Measurements from ENCODE around the gene KCNA2.

The KCNA2 gene

DNA sequence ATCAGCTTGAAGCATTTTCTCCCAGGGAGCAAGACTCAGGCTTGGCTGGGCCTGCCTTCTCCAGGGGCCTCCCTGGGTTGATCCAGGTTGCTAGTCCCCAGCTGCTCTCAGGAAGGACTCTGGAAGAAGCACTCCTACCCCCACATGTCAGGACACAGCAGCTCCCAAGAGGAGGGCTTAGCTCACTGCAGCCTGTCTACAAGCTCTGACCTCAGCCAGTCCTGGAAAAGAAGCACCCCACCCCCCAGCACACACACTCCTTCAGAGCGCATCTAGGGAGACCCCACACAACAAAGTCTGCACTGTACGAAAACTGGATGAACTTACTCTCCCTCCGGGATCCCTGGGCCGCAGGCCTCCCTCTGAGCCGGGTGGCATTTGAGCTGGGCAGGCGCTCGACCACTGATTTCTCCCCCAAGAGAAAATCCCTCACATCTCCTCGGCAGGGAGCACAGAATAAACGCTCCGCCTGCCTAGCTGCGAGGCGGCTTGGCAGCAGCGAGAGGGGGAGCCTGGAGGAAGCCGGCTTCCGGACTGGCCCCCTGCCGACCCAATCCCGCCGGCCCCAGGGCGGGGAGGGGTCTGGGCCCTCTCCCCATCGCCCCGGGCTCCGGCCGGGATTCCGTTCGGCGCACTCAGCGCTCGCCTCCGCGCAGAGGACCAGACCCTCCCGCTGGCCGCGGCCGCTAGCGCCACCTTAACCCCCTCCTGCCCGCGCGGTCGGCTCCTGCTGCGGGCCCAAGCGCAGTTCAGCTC is at the start of gene KCNA2:
TSS of gene KCNA2 (minus strand) at position 458 of the 756 bp plus-strand sequence. CDS start 1,576 bp downstream, outside the sequence.
- TF ChIP-seq ZFX (IDR thresholded peaks at IDR 0.05) = no peak
- no peak for TF ChIP-seq CTCF (conservative IDR thresholded peaks at IDR 0.05)
- no peak within 1 kb of the TSS for H3K27ac ChIP-seq

DNA sequence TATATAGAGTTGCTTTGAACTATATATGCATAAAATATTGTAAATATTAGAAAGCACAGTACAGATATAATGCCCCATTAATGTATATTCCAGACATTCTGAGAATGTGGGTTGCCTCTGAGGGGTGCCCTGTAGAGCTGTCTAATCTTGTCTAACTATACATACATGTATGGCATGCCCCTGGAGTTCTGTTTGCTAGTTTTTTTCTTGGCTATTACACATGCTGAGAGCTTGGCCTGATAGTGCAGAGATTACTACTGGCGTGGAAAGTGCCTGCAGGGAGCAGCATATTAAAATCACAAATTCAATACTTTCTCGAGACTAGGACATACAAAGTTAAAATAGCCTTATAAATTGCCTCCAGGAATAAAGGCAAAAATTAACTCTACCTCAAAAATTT is 44.5 kb upstream of the KCNA2 start:
- TF ChIP-seq ZFX (IDR thresholded peaks at IDR 0.05) (no peak), CTCF (conservative IDR thresholded peaks at IDR 0.05) (no peak)
- H3K27ac ChIP-seq = no peak overlapping the region

- H3K27ac ChIP-seq = no peak overlapping the region
- TF ChIP-seq CTCF (conservative IDR thresholded peaks at IDR 0.05) (no peak), ZFX (IDR thresholded peaks at IDR 0.05) (no peak)
Measured at GRCh38 chr1:110648417-110648816, 42.3 kb upstream of the KCNA2 start.

DNA sequence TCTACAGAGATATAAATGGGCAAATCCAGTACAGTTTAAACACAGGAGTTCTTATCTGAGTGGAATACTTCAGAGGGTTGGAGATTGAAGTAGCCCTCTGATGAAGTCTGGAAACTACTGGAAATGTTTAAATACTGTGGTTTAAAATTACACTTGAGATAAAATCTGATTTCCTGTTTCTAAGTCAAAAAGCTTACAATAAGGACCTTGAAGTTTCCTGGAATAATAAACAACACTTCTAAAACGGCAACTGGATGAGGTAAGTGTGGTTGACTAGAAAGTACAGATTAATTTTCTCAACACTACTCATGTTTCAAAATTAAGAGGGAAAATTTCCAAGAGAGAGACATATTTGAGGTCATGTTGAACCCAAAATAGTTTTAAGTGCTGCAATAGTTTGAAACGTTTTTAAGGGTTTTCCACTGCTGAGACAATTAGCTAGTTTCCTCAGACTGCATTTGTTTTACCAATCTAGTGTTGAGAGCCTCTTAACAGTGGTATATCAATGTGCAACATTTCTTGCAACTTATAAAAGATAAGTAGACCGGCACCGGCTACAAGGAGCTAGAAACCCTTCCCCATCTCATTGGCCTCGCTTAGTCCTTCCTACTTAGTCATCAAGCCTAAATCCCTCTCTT is 41.2 kb upstream of the KCNA2 start:
- no peak for TF ChIP-seq CTCF (conservative IDR thresholded peaks at IDR 0.05)
- TF ChIP-seq ZFX (IDR thresholded peaks at IDR 0.05) = no peak
- H3K27ac ChIP-seq = no peak overlapping the region

DNA sequence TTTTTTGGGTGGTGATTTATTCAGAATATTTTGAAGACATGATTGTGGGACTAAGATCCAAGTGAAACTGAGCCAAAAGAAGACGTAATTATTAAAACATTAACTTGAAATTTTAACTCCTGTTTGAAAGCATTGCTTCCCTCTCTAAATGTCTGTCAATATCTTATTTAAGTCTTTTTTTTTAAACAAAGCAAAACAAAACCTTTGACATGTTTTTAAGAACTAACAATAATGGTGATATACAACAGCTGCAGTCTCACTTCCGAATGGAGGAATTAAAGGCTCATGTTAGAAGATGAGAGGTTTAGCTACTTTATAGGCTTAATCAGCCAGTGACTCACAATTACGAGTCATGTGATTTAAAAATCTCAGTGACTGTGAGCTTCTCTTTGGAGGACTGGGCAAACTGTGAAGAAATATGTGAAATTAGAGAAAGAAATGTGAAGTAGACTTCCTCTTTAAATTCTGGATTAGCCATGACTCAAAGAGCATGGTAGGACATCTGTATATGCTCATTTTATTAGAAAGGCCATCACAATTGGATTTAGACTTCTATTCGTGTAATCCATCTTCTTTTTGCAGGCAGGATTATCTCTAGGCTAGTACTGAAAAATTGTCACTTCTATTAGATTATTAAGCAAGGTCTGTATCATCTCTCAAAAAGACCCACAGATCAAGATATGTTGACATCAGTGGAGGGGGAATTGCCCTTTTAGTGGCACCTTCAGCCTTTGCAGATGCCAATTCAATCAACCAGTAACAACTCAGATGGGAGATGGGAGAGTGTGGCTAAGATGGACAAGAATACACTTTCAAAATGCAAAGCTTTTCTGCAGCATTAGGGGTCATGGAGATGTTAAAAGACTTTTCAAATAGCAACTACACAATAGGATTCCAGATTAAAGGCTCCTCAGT is 39.9 kb upstream of the KCNA2 start:
- no peak overlapping the region for H3K27ac ChIP-seq
- TF ChIP-seq CTCF (conservative IDR thresholded peaks at IDR 0.05) = no peak
- TF ChIP-seq ZFX (IDR thresholded peaks at IDR 0.05) = no peak

GRCh38 chr1:110645211-110645610 is 39.1 kb upstream of the KCNA2 start:
- no peak overlapping the region for H3K27ac ChIP-seq
- TF ChIP-seq ZFX (IDR thresholded peaks at IDR 0.05) (no peak), CTCF (conservative IDR thresholded peaks at IDR 0.05) (no peak)

Measured in C4-2B (cell line).